Measurements from ENCODE around the gene MICA.
A peak's percentile ranks its signal among the peaks of the same experiment; 100 is the strongest.
"Not testable (repeated sequence)": the region's sequence is repeated elsewhere in the genome, so short reads cannot be mapped to it uniquely, and the experiment has no call there.

MICA gene

DNA sequence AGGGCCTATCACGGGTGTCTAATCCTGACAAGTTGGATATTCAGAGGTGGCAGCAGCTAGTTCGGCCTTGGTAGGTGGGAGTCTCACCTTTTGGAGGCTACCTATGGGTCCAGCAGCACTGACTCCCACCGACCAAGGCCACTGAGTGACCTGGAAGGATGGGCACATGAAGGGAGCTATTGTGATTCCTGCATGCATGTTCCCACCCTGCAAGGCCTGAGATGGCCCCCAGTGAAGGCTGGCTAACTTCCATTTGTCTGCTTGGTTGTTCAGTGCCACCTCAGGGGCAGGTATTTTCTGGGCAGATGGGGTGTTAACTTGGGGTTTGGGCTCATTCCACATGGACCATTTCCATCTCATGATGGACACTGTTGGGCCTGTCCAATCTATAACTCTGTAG, 18.4 kb upstream of the MICA start:
- DNase-seq (ENCODE audit: insufficient read length) = no peak
- TF ChIP-seq TAF1 (IDR thresholded peaks at IDR 0.05; ENCODE audit: borderline replicate concordance, low read depth, low read length) = no peak
- TF ChIP-seq POLR2AphosphoS5 (IDR thresholded peaks at IDR 0.05; ENCODE audit: low read depth, low read length) = no peak
- TF ChIP-seq POLR2A (IDR thresholded peaks at IDR 0.05; ENCODE audit: low read depth, low read length) = no peak
- no peak for FAIRE-seq

DNA sequence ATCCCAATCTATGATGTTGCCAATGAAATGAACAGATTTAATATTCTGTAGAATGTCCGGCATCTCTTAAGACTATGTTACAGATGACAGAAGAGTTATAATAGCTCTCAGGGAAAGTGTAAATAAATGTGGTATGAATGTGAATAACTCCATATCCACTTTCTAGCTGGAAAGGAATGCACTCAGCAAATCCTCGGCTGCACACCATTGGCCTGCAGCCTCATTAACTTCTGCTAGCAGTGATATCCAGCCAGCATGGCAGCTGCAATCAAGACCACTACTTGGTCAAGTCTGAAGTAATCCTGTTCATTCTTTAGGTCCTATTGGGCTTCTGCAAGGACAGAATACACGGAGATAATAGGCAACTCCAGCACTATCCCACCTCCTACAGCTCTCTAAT, 17.3 kb upstream of the MICA start:
- DNase-seq (ENCODE audit: insufficient read length) (no peak), FAIRE-seq (no peak)
- TF ChIP-seq POLR2A (IDR thresholded peaks at IDR 0.05; ENCODE audit: low read depth, low read length) (no peak), TAF1 (IDR thresholded peaks at IDR 0.05; ENCODE audit: borderline replicate concordance, low read depth, low read length) (no peak), POLR2AphosphoS5 (IDR thresholded peaks at IDR 0.05; ENCODE audit: low read depth, low read length) (no peak)

DNA sequence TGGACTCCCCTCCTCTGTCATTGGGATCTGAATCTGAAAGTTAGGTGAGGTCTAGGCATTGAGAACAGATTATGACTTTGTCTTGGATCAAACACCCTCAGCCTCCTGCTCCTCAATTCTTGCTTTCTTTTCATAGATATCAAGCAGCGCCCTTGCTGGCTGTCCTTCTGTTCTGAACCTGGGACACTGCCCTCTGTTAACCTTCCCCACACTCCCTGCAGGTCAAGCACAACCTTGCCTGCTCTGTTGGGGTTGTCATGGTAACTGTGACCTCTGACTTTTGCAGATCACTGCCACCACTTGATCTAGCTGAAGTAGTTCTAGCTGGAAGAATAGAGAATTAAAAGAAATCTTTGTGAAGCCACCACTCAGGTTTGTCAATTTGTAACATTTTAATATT, 16.4 kb upstream of the MICA start:
- FAIRE-seq = no peak
- TF ChIP-seq POLR2A (IDR thresholded peaks at IDR 0.05; ENCODE audit: low read depth, low read length) (no peak), TAF1 (IDR thresholded peaks at IDR 0.05; ENCODE audit: borderline replicate concordance, low read depth, low read length) (no peak), POLR2AphosphoS5 (IDR thresholded peaks at IDR 0.05; ENCODE audit: low read depth, low read length) (no peak)
- no peak for DNase-seq (ENCODE audit: insufficient read length)

DNA sequence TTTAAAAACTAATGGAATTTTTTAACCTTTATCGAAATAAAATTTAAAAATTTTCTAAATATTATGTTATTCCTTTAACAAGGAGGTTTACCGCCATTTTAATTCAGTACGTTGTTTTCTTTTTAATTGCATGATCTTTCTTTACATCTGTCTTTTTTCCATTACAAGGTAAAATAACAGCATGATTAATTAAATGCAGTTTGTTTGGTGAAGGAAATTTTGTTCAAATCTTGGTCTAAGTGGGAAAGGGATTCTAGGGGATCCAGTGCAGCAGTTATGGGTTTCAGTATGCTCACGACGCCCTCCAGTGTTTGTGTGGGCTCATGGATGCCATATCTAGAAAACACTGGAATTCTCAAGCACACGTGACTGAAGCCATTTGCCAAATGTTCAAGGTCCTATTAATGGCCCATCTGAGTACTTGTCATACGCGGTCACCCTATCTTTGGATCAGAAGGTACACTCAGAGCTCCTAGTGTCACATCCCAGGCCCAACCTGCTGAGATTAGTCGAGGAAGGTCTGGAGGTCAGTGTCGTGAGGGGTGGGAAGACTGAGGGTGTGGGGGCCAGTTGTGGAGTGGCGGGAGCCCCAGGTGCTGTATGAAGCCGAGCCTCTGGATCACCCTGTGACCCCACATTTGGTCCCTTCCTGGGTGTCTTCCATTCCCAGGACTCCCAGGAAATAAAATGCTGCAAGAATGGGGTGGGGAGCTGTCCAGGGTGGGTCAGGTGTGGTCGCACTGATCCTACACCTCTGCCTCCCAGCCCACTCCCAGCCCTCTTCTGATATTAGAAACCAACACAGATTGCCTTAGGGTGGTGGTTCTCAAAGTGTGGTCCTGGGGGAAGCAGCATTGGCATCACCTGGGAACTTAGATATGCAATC, 14.2 kb upstream of the MICA start:
- FAIRE-seq = peak; percentile 91
- not testable (repeated sequence) for DNase-seq (ENCODE audit: insufficient read length)

DNA sequence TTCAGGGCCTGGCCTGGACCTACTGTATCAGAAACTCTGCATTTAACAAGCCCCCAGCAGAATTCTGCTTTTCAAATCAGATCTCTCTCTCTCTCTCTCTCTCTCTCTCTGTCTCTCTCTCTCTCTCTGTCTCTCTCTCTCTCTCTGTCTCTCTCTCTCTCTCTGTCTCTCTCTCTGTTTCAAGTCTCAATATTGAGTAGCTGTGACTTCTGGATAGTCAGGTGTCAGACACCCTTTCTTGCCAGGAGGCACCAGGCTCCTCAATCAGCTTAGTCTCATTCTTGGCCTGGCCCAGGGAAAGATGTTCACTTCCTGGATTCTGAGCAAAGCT, 13.6 kb upstream of the MICA start:
- not testable (repeated sequence) for DNase-seq (ENCODE audit: insufficient read length); FAIRE-seq

DNA sequence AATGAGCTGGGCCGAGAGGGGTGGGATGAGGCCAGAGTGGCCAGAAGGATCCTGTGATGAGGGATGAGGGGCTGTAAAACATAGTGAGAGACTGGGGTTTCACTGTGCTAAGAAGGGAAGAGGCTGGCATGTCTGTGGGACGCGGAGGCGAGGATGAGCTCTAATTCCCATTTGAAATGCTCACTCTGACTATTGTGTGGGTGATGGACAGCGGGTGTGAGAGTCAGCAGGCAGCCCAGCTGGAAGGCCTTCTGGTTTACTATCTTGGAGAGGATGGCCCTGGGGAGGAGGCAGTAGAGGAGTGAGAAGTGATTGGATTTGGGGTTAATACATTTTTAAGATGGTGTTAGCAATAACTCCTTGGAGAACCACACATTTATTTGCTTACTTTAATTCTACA, 9.5 kb upstream of the MICA start:
- TF ChIP-seq POLR2A (IDR thresholded peaks at IDR 0.05; ENCODE audit: low read depth, low read length) (no peak), POLR2AphosphoS5 (IDR thresholded peaks at IDR 0.05; ENCODE audit: low read depth, low read length) (no peak), TAF1 (IDR thresholded peaks at IDR 0.05; ENCODE audit: borderline replicate concordance, low read depth, low read length) (no peak)
- DNase-seq (ENCODE audit: insufficient read length) (no peak), FAIRE-seq (no peak)

DNA sequence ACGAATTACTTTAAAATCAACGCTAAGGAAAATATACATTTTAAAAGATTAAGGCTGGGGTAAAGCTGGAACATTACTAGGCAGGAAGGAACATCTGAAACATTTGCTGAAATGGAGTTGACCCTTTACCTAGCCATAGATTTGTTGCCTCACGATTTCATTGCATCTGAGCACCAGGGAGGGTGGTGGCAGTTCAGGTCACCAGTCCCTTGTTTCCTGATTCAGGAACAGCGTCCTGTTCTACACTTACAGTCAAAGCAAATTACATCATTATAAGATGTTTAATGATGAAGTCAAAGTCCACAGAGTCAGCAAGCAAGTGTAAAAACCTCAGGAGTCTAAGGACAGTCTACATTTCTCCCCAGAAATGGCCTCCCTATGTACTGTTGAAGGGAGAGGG, 9.0 kb upstream of the MICA start:
- FAIRE-seq = no peak
- no peak for DNase-seq (ENCODE audit: insufficient read length)
- TF ChIP-seq POLR2A (IDR thresholded peaks at IDR 0.05; ENCODE audit: low read depth, low read length) (no peak), TAF1 (IDR thresholded peaks at IDR 0.05; ENCODE audit: borderline replicate concordance, low read depth, low read length) (no peak), POLR2AphosphoS5 (IDR thresholded peaks at IDR 0.05; ENCODE audit: low read depth, low read length) (no peak)

DNA sequence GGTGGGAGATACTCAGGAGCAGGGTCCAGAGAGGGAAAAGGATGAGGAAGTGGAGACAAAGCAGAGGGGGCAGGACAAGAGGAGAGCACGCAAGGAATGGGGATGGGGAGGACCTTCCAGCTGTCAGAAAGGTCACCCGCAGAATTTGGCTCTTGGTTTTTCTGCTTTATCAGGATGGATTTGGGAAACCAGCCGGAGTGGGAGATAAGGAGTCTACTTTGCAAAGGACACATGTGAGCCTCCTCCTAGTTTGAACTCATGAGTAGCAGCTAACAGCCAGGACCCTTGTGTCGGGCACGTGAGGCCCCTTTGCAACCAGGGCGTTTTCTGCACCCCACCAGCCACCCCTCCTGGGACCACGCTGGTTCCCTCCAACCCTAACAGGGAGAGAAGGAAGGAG, 7.6 kb upstream of the MICA start:
- DNase-seq (ENCODE audit: insufficient read length) (no peak), FAIRE-seq (no peak)
- TF ChIP-seq POLR2AphosphoS5 (IDR thresholded peaks at IDR 0.05; ENCODE audit: low read depth, low read length) (no peak), TAF1 (IDR thresholded peaks at IDR 0.05; ENCODE audit: borderline replicate concordance, low read depth, low read length) (no peak), POLR2A (IDR thresholded peaks at IDR 0.05; ENCODE audit: low read depth, low read length) (no peak)

DNA sequence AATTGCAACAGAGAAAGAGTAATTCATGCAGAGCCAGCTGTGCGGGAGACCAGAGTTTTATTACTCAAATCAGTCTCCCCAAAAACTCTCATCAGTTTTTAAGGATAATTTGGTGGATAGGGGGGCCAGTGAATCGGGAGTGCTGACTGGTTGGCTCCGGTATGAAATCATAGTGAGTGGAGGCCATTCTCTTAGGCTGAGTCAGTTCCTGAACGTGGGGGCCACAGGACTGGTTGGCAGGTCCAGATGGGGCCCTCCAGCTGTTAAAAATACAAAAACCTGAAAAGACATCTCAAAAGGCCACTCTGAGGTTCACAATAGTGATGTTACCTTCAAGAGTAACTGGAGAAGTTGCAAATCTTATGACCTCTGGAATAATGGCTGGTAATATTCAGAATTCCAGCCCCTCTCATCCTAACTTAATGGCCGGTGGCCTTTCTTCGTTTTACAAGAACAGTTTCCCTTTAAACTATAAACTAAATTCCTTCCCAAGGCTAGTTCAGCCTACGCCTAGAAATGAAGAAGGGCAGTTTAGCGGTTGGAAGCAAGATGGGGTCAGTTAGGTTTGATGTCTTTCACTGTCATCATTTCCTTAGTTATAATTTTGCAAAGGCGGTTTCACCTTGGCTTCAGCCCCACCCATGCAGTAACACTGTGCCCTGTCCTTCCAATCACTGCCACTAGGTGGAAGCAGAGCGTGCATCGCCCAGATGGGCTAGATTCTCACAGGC, 6.8 kb upstream of the MICA start:
- peak; percentile 98 for FAIRE-seq
- no peak for DNase-seq (ENCODE audit: insufficient read length)

DNA sequence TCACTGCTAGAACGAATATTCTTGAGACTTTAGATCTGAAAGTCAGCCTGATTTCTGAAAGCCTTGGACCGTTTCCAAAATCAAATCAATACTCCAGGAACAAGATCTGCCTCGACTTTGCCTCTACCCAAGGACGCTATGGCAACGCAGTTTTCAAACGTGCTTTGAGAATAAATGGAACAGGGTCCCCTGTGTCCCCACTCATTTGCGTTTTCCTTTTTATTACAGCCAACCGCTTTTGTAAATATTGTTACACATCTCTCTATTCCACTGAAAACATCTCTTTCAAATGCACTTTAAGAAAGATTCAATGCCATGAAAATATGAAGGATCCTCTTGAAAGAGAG, 6.3 kb upstream of the MICA start:
- DNase-seq (ENCODE audit: insufficient read length); FAIRE-seq: not testable (repeated sequence)

More for the DNA sequence above, 6.8 kb upstream of the MICA start:
- no peak for TF ChIP-seq TAF1 (IDR thresholded peaks at IDR 0.05; ENCODE audit: borderline replicate concordance, low read depth, low read length)
- TF ChIP-seq POLR2AphosphoS5 (IDR thresholded peaks at IDR 0.05; ENCODE audit: low read depth, low read length) = no peak
- no peak for TF ChIP-seq POLR2A (IDR thresholded peaks at IDR 0.05; ENCODE audit: low read depth, low read length)

DNA sequence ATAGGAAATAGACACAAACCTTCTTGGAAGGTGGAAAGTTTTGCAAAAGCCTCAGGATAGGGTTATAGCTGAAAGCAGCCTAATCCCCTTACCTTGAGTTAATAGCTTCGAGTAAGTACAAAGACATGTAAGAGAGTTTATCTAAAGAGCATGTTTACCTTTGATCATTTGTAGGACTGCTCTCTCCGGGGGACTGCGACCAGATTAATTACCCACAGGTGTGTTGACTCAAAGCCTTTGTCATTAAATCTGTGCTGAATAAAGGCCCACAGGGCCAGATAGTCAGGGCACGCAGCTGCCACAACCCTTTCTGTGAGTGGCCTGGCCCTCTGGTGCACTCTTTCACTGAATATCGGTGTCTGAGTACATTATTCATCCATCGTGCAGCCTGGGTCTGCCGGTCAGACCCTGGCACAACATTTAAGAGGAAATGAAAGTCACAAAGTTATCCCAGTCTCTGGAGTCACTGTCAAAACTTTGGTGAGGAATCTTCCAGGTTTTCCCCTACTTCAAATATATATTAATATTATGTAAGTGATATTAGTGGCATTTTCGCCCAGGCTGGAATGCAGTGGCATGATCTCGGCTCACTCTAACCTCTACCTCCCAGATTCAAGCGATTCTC, 5.4 kb upstream of the MICA start:
- DNase-seq (ENCODE audit: insufficient read length) (no peak), FAIRE-seq (no peak)
- TF ChIP-seq POLR2A (IDR thresholded peaks at IDR 0.05; ENCODE audit: low read depth, low read length) = no peak
- TF ChIP-seq TAF1 (IDR thresholded peaks at IDR 0.05; ENCODE audit: borderline replicate concordance, low read depth, low read length) = no peak
- TF ChIP-seq POLR2AphosphoS5 (IDR thresholded peaks at IDR 0.05; ENCODE audit: low read depth, low read length) = no peak
